Gastrocnemius medialis (tissue), 4 donors: ENCODE measurements around the gene OR2K2. TPM values are rescaled to one million over a fixed set of nuclear protein-coding genes. Genes with fewer than 3 reads are reported as not detected.
"Not testable (repeated sequence)": the region's sequence is repeated elsewhere in the genome, so short reads cannot be mapped to it uniquely, and the experiment has no call there.

Source experiments
- ATAC-seq, 2 donors: fragments of 150-250 bp; one replicate each; pipeline ENCODE4 v1.9.1; 2016
- DNase-seq, 2 donors: peaks; one replicate each; pipeline ENCODE4 v3.0.0-alpha.2; 2019
- H3K27ac ChIP-seq, 4 donors: fragments of 200-600 bp; sonication (generic); 1 replicate in 1 of 4; 2 replicates in 3 of 4; pipeline ENCODE4 v1.5.1; 2016 to 2018; ENCODE audit warnings: mild to moderate bottlenecking in 2 of 4, moderate library complexity in 1 of 4
- H3K27me3 ChIP-seq, 3 donors: fragments of 200-600 bp; sonication (generic) in 2 of 3; 1 replicate in 1 of 3; 2 replicates in 2 of 3; pipeline versions ENCODE4 v1.5.1 to v1.6.0; 2016 to 2019; ENCODE audit warnings: mild to moderate bottlenecking in 1 of 3, moderate library complexity in 1 of 3
- H3K36me3 ChIP-seq, 2 donors: fragments of 200-600 bp; sonication (generic) in 1 of 2; one replicate each; pipeline ENCODE4 v1.5.1; 2017 to 2018
- H3K4me1 ChIP-seq, 2 donors: fragments of 200-600 bp; sonication (generic) in 1 of 2; one replicate each; pipeline ENCODE4 v1.5.1; 2016 to 2017; ENCODE audit warnings: mild to moderate bottlenecking in 2 of 2
- H3K4me3 ChIP-seq, 4 donors: fragments of 200-600 bp; sonication (generic) in 3 of 4; 1 replicate in 1 of 4; 2 replicates in 3 of 4; pipeline ENCODE4 v1.5.1; 2016 to 2019; ENCODE audit warnings: mild to moderate bottlenecking in 2 of 4
- H3K9me3 ChIP-seq, 3 donors: fragments of 200-600 bp; sonication (generic) in 2 of 3; 1 replicate in 1 of 3; 2 replicates in 2 of 3; pipeline ENCODE4 v1.5.1; 2016 to 2019
- POLR2A ChIP-seq, 2 donors: fragments of 450-650 bp; IDR thresholded peaks; one replicate each; pipeline ENCODE4 v1.6.1; 2017; ENCODE audit warnings: antibody characterized with exemption in 2 of 2, mild to moderate bottlenecking in 2 of 2, moderate library complexity in 2 of 2
- in situ Hi-C, 4 donors: fragments of 200-750 bp; cut with MboI; loops; one replicate each; pipeline versions ENCODE4 v1.15.0 to v1.8.0; 2017; ENCODE audit warnings: low sequenced_read_pairs in 4 of 4
- intact Hi-C: fragments of 100-400 bp; cut with DNase I; formaldehyde crosslinking; loops from one replicate; pipeline ENCODE4 v1.15.1; 2023; ENCODE audit warnings: low total_unique reads
- total RNA-seq, 4 donors: library from RNA; depleted of rRNA; stranded (reverse); fragments of >200 nt; gene quantifications; one replicate each; pipeline versions ENCODE4 v1.1.0 to v1.2.3, GENCODE V29; 2016
- TF ChIP-seq, protein P1 (sequence below), 5 experiments: fragments of 450-650 bp in 3 of 5; fragments of 200-600 bp in 2 of 5; sonication (generic) in 2 of 5; IDR thresholded peaks in 4 of 5; conservative IDR thresholded peaks in 1 of 5; 1 replicate in 4 of 5; 2 replicates in 1 of 5; pipeline ENCODE4 v1.5.1; 2016 to 2019; ENCODE audit warnings: antibody characterized with exemption in 5 of 5, mild to moderate bottlenecking in 3 of 5, moderate library complexity in 3 of 5

Gene OR2K2
- total RNA-seq, 4 donors from 2014 or later, result 6.7 TPM; not detected in 3

DNA sequence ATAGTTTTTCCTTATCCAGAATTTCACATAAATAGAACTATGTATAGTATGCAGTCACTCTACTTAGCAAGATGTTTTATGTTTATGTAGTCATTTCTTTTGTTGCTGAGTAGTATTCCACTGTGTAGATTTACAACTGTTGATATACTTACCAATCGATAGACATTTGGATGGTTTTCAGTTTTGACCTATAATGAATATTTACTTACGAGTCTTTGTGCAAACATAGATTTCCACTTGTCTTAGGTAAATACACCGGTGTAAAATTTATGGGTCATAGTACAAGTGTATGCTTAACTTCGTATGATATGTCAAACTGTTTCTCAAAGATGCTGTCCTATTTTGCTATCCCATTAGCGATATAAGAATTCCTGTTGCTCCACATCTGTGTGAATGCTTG lies 19.7 kb upstream of the OR2K2 start:
- Histone ChIP-seq H3K36me3 (no peaks in the 10 kb centered on the region), H3K27ac (no peak overlapping the region), H3K4me1 (no peaks in the 10 kb centered on the region), H3K27me3 (no peaks in the 10 kb centered on the region), H3K9me3 (no peaks in the 10 kb centered on the region), H3K4me3 (no peak overlapping the region)
- ATAC-seq, result no peak
- TF ChIP-seq POLR2A (IDR thresholded peaks at IDR 0.05), result no peak
- TF ChIP-seq, protein P1, sequence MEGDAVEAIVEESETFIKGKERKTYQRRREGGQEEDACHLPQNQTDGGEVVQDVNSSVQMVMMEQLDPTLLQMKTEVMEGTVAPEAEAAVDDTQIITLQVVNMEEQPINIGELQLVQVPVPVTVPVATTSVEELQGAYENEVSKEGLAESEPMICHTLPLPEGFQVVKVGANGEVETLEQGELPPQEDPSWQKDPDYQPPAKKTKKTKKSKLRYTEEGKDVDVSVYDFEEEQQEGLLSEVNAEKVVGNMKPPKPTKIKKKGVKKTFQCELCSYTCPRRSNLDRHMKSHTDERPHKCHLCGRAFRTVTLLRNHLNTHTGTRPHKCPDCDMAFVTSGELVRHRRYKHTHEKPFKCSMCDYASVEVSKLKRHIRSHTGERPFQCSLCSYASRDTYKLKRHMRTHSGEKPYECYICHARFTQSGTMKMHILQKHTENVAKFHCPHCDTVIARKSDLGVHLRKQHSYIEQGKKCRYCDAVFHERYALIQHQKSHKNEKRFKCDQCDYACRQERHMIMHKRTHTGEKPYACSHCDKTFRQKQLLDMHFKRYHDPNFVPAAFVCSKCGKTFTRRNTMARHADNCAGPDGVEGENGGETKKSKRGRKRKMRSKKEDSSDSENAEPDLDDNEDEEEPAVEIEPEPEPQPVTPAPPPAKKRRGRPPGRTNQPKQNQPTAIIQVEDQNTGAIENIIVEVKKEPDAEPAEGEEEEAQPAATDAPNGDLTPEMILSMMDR (IDR thresholded peaks at IDR 0.05 in 4 of 5, conservative IDR thresholded peaks at IDR 0.05 in 1 of 5), result no peak
- in situ Hi-C loops (no loop called here), intact Hi-C loops (no loop called here)
- DNase-seq, result no peak

DNA sequence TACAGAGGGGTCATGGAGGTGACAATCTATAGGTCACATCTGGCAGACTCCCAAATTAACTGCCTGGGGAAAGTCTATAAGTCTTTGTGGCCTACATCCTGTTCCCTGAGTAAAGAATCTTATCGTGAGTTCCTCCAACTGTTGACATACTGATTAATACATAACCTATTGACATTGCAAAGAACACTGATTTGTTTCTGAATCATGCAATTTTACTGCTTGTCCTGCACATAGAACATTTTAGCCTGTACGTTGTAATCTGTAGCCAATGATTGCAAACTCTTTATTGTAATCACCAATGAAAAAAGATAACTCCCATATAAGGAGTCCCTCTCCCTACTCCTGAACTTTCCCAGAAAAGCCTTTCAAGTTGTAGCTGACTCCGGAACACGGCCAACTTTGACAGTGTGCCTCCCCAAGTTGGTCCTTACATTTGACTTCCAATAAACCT lies 18.8 kb upstream of the OR2K2 start:
- Histone ChIP-seq H3K36me3 (no peaks in the 10 kb centered on the region), H3K4me1 (no peaks in the 10 kb centered on the region), H3K4me3 (no peak overlapping the region), H3K27ac (no peak overlapping the region), H3K9me3 (no peaks in the 10 kb centered on the region), H3K27me3 (no peaks in the 10 kb centered on the region)
- in situ Hi-C loops, result no loop called here
- peak; percentile 7 to 8 for ATAC-seq
- intact Hi-C loops, result no loop called here
- DNase-seq, result no peak
- TF ChIP-seq, protein P1 (IDR thresholded peaks at IDR 0.05 in 4 of 5, conservative IDR thresholded peaks at IDR 0.05 in 1 of 5), result no peak
- TF ChIP-seq POLR2A (IDR thresholded peaks at IDR 0.05), result no peak

DNA sequence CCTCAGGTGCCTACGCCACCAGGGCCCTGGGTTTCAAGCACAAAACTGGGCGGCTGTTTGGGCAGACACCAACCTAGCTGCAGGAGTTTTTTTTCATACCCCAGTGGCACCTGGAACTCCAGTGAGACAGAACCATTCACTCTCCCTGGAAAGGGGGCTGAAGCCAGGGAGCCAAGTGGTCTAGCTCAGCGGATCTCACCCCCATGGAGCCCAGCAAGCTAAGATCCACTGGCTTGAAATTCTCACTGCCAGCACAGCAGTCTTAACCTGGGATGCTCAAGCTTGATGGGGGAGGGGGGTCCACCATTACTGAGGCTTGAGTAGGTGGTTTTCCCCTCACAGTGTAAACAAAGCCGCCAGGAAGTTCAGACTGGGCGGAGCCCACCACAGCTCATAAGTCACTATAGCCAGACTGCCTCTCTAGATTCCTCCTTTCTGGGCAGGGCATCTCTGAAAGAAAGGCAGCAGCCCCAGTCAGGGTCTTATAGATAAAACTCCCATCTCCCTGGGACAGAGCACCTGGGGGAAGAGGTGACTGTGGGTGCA lies 4.4 kb upstream of the OR2K2 start:
- ATAC-seq, H3K4me3 ChIP-seq, H3K9me3 ChIP-seq, DNase-seq, H3K4me1 ChIP-seq, H3K27me3 ChIP-seq, intact Hi-C loops, in situ Hi-C loops, H3K27ac ChIP-seq, H3K36me3 ChIP-seq: not testable (repeated sequence)

DNA sequence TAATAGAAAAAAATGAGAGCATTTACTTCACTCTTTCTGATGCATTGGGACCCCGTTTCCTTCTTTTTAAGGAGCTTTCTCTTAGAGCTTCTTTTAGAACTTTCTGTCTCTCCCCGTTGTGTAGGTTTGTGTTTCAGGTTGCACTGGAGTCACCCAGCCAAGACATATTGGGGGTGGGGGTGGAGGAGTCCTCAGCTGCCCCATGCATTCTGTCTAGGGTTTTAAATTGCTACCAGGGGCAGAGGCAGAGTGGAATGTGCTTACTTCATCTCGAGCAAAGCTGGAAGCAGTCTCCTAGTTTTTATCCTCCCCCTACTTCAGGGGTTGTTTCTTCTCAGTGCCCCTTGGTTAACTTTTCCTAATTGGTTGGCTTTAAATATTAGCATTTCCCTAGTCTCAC lies 9.4 kb downstream of the OR2K2 start:
- ATAC-seq (no peak), DNase-seq (no peak)
- Histone ChIP-seq H3K36me3 (no peaks in the 10 kb centered on the region), H3K27me3 (no peaks in the 10 kb centered on the region), H3K9me3 (no peaks in the 10 kb centered on the region), H3K4me1 (no peaks in the 10 kb centered on the region), H3K27ac (no peak overlapping the region), H3K4me3 (no peak overlapping the region)
- in situ Hi-C loops (no loop called here), intact Hi-C loops (no loop called here)
- TF ChIP-seq, protein P1 (IDR thresholded peaks at IDR 0.05 in 4 of 5, conservative IDR thresholded peaks at IDR 0.05 in 1 of 5), result no peak
- no peak for TF ChIP-seq POLR2A (IDR thresholded peaks at IDR 0.05)

DNA sequence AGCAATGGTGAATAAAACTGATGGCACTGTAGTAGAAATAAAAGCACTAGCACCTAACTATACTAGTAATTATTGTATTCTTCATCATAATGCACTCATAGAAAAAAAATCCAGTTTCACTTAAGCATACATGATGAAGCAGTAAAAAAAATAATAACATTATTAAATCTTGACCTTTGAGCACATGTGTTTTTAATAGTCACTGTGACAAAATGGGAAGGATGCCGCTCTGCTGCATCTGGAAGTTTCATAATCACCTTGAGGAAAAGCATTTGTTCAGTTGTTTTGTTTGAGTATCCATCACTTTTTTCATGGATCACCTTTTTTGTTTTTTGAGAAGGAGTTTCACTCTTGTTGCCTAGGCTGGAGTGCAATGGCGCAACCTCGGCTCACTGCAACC lies 13.2 kb downstream of the OR2K2 start:
- DNase-seq (no peak), ATAC-seq (no peak)
- Histone ChIP-seq H3K4me1 (no peaks in the 10 kb centered on the region), H3K4me3 (no peak overlapping the region), H3K27ac (no peak overlapping the region), H3K36me3 (no peaks in the 10 kb centered on the region), H3K9me3 (no peaks in the 10 kb centered on the region), H3K27me3 (no peaks in the 10 kb centered on the region)
- in situ Hi-C loops, result no loop called here
- intact Hi-C loops, result no loop called here
- TF ChIP-seq POLR2A (IDR thresholded peaks at IDR 0.05), result no peak
- TF ChIP-seq, protein P1 (IDR thresholded peaks at IDR 0.05 in 4 of 5, conservative IDR thresholded peaks at IDR 0.05 in 1 of 5), result no peak
